Measurements from ENCODE around the gene DHRS4. TPM values are rescaled to one million over a fixed set of nuclear protein-coding genes. Genes with fewer than 3 reads are reported as not detected.
"Not testable (repeated sequence)": the region's sequence is repeated elsewhere in the genome, so short reads cannot be mapped to it uniquely, and the experiment has no call there.

The DHRS4 gene
- total RNA-seq, 1 donor: 14.1 TPM

DNA sequence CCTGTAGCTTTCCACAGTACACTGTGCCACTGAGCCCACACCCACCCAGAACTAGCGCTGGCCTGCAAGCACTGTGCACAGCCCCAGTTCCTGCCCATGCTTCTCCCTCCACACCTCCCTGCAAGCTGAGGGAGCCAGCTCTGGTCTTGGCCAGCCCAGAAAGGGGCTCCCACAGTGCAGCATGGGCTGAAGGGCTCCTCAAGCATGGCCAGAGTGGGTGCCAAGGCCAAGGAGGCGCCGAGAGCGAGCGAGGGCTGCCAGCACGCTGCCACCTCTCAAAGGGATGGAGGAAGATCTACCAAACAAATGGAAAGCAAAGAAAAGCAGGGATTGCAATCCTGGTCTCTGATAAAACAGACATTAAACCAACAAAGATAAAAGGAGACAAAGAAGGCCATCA, 62.2 kb downstream of the DHRS4 start:
- H3K4me1 ChIP-seq (ENCODE audit: insufficient read depth, low read length): peaks cover 11% of the 10 kb centered on the region
- H3K4me3 ChIP-seq (ENCODE audit: low read length); H3K9me3 ChIP-seq (ENCODE audit: low read depth, low read length); H3K27me3 ChIP-seq (ENCODE audit: insufficient read depth, low read length): not testable (repeated sequence)

Other genes with a start within 250 kb of the DHRS4 start
- gene DHRS4L2, start 35.2 kb downstream of the DHRS4 start, total RNA-seq: 5.6 TPM
- 0.52 TPM for gene CARMIL3, start 98.2 kb downstream of the DHRS4 start, total RNA-seq
- not detected for gene CPNE6, start 117.8 kb downstream of the DHRS4 start, total RNA-seq
- 4.6 TPM for gene PCK2, start 140.5 kb downstream of the DHRS4 start, total RNA-seq
- gene DCAF11, start 161.0 kb downstream of the DHRS4 start, total RNA-seq: 59.1 TPM
- gene NRL, start 161.2 kb downstream of the DHRS4 start, total RNA-seq: 1.2 TPM
- 0.42 TPM for gene FITM1, start 176.9 kb downstream of the DHRS4 start, total RNA-seq
- 218 TPM for gene PSME1, start 182.4 kb downstream of the DHRS4 start, total RNA-seq
- gene EMC9, start 187.8 kb downstream of the DHRS4 start, total RNA-seq: 4.1 TPM
- 78.9 TPM for gene PSME2, start 192.8 kb downstream of the DHRS4 start, total RNA-seq
- gene RNF31, start 193.7 kb downstream of the DHRS4 start, total RNA-seq: 38.4 TPM
- gene IRF9, start 207.5 kb downstream of the DHRS4 start, total RNA-seq: 126 TPM
- gene REC8, start 218.3 kb downstream of the DHRS4 start, total RNA-seq: 22.7 TPM
- 13.3 TPM for gene IPO4, start 235.0 kb downstream of the DHRS4 start, total RNA-seq
- 13.6 TPM for gene TM9SF1, start 241.7 kb downstream of the DHRS4 start, total RNA-seq

All from mononuclear cell (primary cell).